AG08395 (cell line): ENCODE measurements around the gene USP36.
A peak's percentile ranks its signal among the peaks of the same experiment; 100 is the strongest.
"Not testable (repeated sequence)": the region's sequence is repeated elsewhere in the genome, so short reads cannot be mapped to it uniquely, and the experiment has no call there.

ENCODE experiments used
- DNase-seq: peaks from one replicate; pipeline ENCODE4 v3.0.0; 2012; ENCODE audit warnings: mixed read lengths, low spot score

Gene USP36

DNA sequence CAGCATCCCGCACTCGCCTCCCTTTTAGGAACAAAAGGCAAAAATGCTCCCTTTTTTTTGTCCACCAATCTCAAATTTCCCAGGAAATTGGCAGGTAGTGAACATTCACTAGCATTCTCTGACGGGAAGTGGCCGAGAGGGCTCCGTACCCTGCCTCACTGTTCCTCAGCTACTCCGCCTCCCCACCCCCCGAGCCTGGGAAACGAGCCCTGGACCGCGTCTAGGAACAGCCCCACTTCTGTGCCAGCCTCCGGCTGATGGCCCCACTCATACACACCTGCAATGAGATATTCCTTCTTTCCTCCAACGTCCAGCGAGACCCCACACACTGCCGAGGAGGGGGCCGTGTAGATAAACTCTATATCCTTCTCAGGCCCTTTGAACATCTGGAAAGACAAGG, 30.0 kb upstream of the USP36 start:
- no peak for DNase-seq

DNA sequence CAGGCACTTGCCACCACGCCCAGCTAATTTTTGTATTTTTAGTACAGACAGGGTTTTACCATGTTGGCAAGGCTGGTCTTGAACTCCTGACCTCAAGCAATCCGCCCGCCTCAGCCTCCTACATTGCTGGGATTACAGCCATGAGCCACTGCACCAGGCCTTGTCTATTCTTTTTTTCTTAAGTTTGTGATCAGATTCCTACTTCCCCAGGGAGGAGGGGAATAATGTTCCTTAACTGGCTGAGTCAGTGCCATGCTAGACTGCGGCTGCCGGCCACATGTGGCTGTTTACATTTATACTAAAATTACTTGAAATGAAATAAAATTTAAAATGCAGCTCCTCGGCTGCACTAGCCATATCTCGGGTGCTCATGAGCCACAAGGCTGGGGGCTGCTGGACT, 27.8 kb upstream of the USP36 start:
- DNase-seq = peak; percentile 68

DNA sequence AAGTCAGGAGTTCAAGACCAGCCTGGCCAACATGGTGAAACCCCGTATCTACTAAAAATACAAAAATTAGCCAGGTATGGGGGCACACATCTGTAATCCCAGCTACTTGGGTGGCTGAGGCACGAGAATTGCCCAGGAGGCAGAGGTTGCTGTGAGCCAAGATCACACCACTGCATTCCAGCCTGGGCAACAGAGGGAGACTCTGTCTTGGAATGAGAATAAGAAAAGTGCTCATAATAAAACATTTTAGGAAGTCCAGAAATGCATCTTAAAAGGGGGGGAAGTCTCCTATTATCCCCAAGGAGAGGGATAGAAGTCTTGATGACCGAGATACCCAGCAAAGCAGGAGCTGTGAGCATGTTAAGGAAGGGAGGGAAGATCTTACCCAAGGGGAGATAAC, 26.4 kb upstream of the USP36 start:
- DNase-seq = not testable (repeated sequence)

- DNase-seq = peak; percentile 60
Observed at GRCh38 chr17:78865682-78866390, 25.2 kb upstream of the USP36 start.

DNA sequence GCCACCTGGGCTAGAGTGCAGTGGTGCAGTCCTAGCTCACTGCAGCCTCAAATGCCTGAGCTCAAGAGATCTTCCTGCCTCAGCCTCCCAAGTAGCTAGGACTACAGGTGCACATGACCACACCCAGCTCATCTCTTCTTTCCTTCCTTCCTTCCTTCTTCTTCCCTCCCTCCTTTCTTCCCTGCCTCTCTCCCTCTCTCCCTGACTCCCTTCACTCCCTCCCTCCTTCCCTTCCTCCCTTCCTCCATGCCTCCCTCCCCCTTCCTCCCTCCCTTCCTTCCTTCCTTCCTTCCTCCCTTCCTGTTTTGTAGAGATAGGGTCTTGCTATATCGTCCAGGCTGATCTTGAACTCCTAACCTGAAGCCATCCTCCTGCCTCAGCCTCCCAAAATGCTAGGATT, 23.5 kb upstream of the USP36 start:
- no peak for DNase-seq

- peak; percentile 93 for DNase-seq
Observed at GRCh38 chr17:78862073-78863023, 21.7 kb upstream of the USP36 start.

DNA sequence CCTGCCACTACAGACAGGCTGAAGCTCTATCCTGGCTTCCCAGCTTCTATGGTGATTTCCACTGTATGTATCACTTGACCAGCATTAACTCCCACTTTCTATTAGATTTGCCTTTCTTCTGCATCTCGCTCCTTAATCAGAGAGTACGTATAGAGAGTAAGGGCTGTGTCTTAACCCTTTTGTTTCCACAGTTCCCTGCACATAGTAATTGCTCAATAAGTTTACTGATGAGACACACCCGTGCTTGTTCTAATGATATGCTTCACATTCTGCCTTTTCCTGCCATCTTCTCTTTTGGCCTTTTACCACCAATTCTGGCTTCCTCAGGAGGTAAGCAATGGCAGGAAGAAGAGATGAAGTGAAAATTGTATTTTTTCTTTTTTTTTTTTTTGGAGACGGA, 20.6 kb upstream of the USP36 start:
- DNase-seq = no peak

DNA sequence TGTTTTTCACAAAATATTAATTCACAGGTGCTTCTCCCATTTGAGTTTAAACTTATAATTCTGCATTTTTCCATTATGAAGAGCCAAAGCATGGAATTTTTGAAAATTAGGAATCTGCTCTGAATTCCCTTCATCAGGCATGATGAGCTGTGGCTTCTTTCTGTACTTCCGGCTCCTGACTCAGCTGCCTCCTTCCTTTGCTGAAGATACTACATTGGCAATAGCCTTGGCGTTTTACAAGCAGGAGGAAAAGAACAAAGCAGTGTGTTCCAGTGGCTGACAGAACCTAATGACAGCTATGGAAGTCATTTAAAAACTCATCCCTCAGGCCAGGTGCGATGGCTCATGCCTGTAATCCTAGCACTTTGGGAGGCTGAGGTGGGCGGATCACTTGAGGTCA, 18.4 kb upstream of the USP36 start:
- DNase-seq = no peak

- DNase-seq = no peak
Observed at GRCh38 chr17:78857266-78857665, 16.7 kb upstream of the USP36 start.

DNA sequence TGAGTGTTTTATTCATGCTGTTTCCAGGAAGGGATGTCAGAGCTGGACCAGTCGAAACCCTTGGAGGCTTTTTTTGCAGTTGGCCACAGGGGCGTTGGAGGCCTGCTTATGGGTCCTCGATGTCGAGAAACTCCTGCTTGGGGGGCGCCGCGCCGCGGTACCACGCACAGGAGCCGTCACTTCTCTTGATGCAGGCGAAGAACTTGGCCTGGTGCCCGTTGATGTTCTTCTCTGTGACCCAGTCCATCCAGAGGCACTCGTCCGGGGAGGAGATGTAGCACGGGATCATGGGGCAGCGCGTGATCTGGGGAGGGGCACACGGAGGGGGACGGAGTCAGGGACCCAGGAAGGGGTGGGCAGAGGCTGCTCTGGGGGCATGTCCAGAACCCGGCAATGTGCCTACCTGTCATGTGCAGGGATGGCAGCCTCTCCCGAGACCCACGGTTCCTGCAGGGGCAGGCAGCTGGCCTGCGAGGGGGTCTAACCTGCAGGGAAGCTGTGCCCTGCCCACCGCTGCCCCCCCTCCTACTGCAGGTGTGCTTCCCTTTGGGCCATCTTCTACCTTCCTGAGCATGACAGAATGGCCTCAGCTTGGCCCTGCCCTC, 15.0 kb upstream of the USP36 start:
- no peak for DNase-seq

GRCh38 chr17:78854508-78854907, 13.9 kb upstream of the USP36 start:
- no peak for DNase-seq

- no peak for DNase-seq
Observed at GRCh38 chr17:78853926-78854394, 13.3 kb upstream of the USP36 start.

DNA sequence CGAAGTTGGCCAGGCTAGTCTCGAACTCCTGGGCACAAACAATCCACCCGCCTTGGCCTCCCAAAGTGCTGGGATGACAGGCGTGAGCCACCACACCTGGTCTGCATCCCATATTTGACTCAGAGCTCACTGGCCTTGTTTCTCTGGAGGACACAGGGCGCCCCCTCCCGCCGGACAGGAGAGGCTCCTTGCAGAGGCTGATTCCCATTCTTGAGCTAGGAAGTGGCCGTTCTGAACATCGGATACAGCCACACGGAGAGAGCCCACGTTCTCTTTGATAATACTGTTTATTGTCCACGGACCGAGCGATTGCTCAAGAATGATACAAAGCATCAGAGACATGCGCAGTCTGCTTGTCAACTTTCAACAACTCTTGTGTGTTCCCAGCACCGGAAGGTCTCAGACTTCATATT, 12.1 kb upstream of the USP36 start:
- no peak for DNase-seq

DNA sequence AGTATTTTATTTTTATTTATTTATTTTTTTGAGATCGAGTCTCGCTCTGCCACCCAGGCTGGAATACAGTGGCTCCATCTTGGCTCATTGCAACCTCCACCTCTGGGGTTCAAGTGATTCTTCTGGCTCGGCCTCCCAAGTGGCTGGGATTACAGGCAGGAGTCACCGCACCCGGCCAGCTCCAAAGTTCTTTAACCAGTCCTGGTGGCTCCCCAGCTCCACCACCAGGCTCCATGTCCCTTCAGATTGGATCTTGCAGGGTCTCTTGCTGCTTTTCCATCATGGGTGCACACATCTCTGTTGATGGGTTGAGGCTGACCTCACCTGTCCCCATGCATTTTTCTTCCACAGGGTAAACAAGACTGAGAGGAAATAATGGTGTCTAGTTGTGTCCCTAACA, 8.4 kb upstream of the USP36 start:
- no peak for DNase-seq

- DNase-seq = no peak
Observed at GRCh38 chr17:78847052-78847451, 6.4 kb upstream of the USP36 start.

DNA sequence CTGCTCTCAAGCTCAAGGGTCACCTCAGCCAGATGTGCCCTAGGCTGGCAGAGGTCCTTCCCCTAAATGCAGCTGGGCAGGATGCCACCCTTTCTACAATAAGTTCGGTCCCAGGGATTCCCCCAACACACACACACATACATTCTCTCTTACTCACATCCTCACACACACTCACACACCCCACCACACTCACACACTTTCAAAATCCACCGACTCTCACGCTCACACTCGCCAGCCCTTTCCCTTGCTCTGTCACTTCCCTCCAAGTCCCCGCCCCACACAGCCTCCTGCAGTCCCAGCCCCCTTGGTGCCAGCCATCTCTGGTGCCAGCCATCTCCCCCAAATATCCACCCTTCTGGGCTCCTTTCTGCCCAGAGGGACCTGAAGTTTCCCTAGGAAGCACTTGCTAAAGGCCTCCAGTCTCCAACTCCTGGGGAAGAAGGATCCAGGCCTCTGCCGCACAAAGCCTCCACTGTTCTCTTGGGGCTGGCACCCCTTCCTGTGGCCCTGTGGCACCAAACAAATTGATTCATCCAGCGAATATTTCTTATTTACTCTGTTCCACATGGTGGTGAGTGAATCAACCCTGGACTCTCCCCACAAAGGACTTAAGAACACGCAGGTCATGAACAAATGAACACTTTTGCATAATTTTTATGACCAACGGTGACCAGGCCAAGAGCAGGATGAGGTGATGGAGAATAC, 3.8 kb upstream of the USP36 start:
- no peak for DNase-seq

DNA sequence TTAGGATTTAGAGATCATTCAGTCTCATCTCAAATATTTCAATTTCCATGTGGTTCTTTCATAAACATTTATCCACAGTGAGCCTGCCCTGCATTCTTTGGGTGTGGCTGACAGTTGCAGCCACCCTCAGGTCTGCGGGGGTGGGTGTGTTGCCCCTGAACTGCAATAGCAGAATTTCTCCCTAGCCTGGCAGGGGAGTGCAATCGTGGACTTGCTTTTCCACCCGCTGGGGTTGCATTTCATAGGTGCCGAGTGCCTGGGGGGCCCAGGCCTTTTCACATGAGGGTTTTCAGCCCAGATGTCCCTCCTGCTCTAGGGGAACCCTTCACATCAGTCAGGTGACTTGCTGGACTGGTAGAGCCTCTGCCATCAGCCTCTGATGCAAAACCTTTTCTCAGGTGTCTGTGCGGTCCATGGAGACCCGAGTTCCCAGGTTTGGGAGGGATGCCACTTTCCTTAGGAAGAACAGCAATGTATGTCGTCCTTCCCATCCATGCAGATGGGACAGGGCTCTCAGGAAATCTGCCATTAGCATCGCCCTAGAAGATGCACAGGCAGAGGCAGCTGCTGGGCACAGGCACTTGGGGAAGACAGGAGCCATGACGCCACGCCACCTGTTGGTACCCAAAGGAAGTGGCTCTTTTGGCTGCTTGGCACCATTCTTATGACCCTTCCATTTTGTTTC, 2.4 kb upstream of the USP36 start:
- peak; percentile 34 for DNase-seq

- no peak for DNase-seq
Observed at GRCh38 chr17:78840530-78840779, 159 bp downstream of the USP36 start.

- peak; percentile 50 for DNase-seq
Observed at GRCh38 chr17:78839762-78840529, 668 bp downstream of the USP36 start.

- DNase-seq = peak; percentile 19
Observed at GRCh38 chr17:78839235-78839761, 1.3 kb downstream of the USP36 start.

GRCh38 chr17:78838574-78839005, 2.0 kb downstream of the USP36 start:
- no peak for DNase-seq
